Gastroesophageal sphincter (tissue), 4 donors: ENCODE measurements around the gene ILK. TPM values are rescaled to one million over a fixed set of nuclear protein-coding genes. Genes with fewer than 3 reads are reported as not detected.

Experiments used
- ATAC-seq: fragments of 150-250 bp; one replicate; pipeline ENCODE4 v1.9.1; 2016; ENCODE audit warnings: mild to moderate bottlenecking, moderate library complexity
- H3K27ac ChIP-seq, 4 donors: fragments of 200-600 bp; sonication (generic) in 3 of 4; 1 replicate in 3 of 4; 2 replicates in 1 of 4; pipeline ENCODE4 v1.5.1; 2016 to 2019
- H3K27me3 ChIP-seq: fragments of 200-600 bp; sonication (generic); one replicate; pipeline ENCODE4 v1.5.1; 2019
- H3K36me3 ChIP-seq, 2 donors: fragments of 200-600 bp; sonication (generic); one replicate each; pipeline ENCODE4 v1.5.1; 2019; ENCODE audit warnings: control low read depth in 1 of 2
- H3K4me1 ChIP-seq, 3 donors: fragments of 200-600 bp; sonication (generic); 1 replicate in 2 of 3; 2 replicates in 1 of 3; pipeline ENCODE4 v1.5.1; 2016 to 2019; ENCODE audit warnings: control low read depth in 2 of 3
- H3K4me3 ChIP-seq, 2 donors: fragments of 200-600 bp; sonication (generic); one replicate each; pipeline ENCODE4 v1.5.1; 2019; ENCODE audit warnings: mild to moderate bottlenecking in 1 of 2, moderate library complexity in 1 of 2
- H3K9me3 ChIP-seq, 3 donors: fragments of 200-600 bp; sonication (generic); one replicate each; pipeline ENCODE4 v1.5.1; 2017 to 2019; ENCODE audit warnings: control low read depth in 2 of 3
- EP300 ChIP-seq: sonication (generic); formaldehyde crosslinking; IDR thresholded peaks from one replicate; pipeline ENCODE4 v1.6.1; 2017; ENCODE audit warnings: antibody characterized with exemption, mild to moderate bottlenecking
- POLR2A ChIP-seq, 2 donors: fragments of 450-650 bp; IDR thresholded peaks; one replicate each; pipeline ENCODE4 v1.6.1; 2017; ENCODE audit warnings: antibody characterized with exemption in 2 of 2, mild to moderate bottlenecking in 2 of 2, moderate library complexity in 1 of 2
- POLR2AphosphoS5 ChIP-seq: sonication (generic); formaldehyde crosslinking; IDR thresholded peaks from one replicate; pipeline ENCODE4 v1.6.1; 2017; ENCODE audit warnings: antibody characterized with exemption
- WGBS, 2 donors: methylation state at CpG; one replicate each; pipeline ENCODE4 v1.1.5; 2018; ENCODE audit warnings: low coverage in 1 of 2; 5-methylcytosine and 5-hydroxymethylcytosine counted together
- total RNA-seq, 4 donors: library from RNA; depleted of rRNA; stranded (reverse); fragments of >200 nt; gene quantifications; one replicate each; pipeline ENCODE4 v1.1.0, GENCODE V29; 2016
- TF ChIP-seq, protein P1 (sequence below), 4 experiments: fragments of 200-600 bp in 2 of 4; fragments of 450-650 bp in 2 of 4; sonication (generic) in 1 of 4; IDR thresholded peaks; one replicate each; pipeline ENCODE4 v1.5.1; 2017 to 2019; ENCODE audit warnings: antibody characterized with exemption in 4 of 4, mild to moderate bottlenecking in 2 of 4, moderate library complexity in 2 of 4

ILK gene
- total RNA-seq, 4 donors from 2014 or later, result 395 to 658 (median 466) TPM

- H3K4me1 ChIP-seq, result peaks cover 0 to under 1% (median 0%) of the 10 kb centered on the region in 3 donors
- TF ChIP-seq, protein P1, sequence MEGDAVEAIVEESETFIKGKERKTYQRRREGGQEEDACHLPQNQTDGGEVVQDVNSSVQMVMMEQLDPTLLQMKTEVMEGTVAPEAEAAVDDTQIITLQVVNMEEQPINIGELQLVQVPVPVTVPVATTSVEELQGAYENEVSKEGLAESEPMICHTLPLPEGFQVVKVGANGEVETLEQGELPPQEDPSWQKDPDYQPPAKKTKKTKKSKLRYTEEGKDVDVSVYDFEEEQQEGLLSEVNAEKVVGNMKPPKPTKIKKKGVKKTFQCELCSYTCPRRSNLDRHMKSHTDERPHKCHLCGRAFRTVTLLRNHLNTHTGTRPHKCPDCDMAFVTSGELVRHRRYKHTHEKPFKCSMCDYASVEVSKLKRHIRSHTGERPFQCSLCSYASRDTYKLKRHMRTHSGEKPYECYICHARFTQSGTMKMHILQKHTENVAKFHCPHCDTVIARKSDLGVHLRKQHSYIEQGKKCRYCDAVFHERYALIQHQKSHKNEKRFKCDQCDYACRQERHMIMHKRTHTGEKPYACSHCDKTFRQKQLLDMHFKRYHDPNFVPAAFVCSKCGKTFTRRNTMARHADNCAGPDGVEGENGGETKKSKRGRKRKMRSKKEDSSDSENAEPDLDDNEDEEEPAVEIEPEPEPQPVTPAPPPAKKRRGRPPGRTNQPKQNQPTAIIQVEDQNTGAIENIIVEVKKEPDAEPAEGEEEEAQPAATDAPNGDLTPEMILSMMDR (IDR thresholded peaks at IDR 0.05), result no peak
- no peak for TF ChIP-seq POLR2A (IDR thresholded peaks at IDR 0.05)
- no peak for TF ChIP-seq POLR2AphosphoS5
- TF ChIP-seq EP300, result no peak
- WGBS, 2 donors, result no CpG with 5 or more reads among the region's 12 CpGs
- no peaks in the 10 kb centered on the region for H3K27me3 ChIP-seq
- H3K27ac ChIP-seq, result no peak overlapping the region
- ATAC-seq, result no peak
- H3K4me3 ChIP-seq, result no peak overlapping the region
- peaks cover 0 to 80% of the 10 kb centered on the region in 2 donors for H3K36me3 ChIP-seq
- H3K9me3 ChIP-seq, result no peaks in the 10 kb centered on the region
Measured at GRCh38 chr11:6625156-6625831, 21.7 kb downstream of the ILK start.

DNA sequence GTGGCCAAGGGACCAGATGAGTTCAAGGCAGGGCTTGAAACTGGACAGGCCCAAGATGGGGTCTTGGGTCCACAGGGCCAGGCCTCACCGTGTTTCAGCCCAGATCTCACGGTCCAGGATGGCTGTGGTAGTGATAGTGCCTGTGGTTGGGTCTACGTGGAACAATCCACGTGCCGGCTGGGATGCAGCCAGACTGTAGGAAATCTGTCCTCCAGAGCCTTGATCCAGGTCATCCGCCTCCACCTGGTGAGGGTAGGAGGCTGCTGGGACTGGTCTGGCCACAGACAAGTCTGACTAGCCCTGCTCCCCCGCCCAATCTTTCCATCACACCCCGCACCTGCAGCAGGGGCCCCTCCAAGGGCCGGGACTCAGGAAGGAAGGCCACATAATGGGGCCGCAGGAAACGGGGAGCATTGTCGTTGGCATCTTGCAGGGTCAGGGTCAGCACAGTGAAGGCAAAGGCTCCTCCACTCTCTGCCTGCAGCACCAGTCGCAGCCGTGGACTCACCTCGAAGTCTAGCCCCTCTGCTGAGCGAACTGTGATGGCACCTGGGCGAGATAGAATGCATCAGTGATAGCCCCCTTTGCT lies 22.4 kb downstream of the ILK start:
- H3K36me3 ChIP-seq, result peaks cover 0 to 86% of the 10 kb centered on the region in 2 donors
- no peak overlapping the region for H3K4me3 ChIP-seq
- H3K27me3 ChIP-seq, result no peaks in the 10 kb centered on the region
- ATAC-seq, result no peak
- WGBS, 2 donors, result 80% methylated on average over 1 of the region's 17 CpGs; no CpG with 5 or more reads in 1 of the 2 donors
- H3K4me1 ChIP-seq, result no peaks in the 10 kb centered on the region
- TF ChIP-seq, protein P1 (IDR thresholded peaks at IDR 0.05), result no peak
- no peak overlapping the region for H3K27ac ChIP-seq
- no peaks in the 10 kb centered on the region for H3K9me3 ChIP-seq

DNA sequence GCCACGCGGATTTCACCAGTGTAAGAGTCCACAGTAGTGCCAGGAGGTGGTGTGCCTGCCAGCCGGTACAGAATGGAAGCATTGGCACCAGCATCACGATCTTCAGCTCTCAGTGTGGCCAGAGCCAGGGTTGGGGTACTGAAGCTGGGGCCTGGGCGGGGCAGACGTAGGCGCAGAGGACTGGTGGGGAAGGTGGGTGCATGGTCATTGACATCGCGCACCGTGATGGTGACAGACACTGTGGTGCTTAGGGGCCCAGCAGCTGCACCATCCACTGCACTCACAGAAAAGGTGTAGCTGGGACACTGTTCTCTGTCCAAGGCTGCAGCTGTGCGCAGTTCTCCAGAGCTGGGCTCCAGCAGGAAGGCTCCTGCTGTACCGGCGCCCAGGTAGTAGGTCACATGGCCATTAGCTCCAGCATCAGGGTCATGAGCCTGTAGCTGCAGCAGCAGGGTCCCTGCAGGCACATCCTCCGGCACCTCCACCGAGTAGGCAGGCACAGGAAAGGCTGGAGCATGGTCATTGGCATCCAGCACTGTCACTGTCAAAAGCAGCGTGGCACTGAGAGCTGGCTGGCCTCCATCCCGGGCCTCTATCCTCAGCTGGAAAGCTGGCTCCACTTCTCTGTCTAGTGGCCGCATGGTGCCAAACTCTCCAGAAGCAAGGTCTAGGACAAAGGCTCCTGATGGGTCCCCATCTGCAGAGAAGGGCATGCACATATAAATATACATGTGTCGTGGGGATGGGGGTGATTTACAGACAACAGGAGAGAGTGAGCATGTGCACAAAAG lies 23.6 kb downstream of the ILK start:
- Histone ChIP-seq H3K9me3 (no peaks in the 10 kb centered on the region), H3K36me3 (peaks cover 0 to 99% of the 10 kb centered on the region in 2 donors), H3K4me3 (no peak overlapping the region), H3K27ac (no peak overlapping the region), H3K27me3 (no peaks in the 10 kb centered on the region), H3K4me1 (no peaks in the 10 kb centered on the region)
- 60 to 68% methylated on average over 1 to 6 of the region's 19 CpGs for WGBS, 2 donors
- no peak for TF ChIP-seq EP300
- TF ChIP-seq POLR2A (IDR thresholded peaks at IDR 0.05), result no peak
- TF ChIP-seq POLR2AphosphoS5, result no peak
- TF ChIP-seq, protein P1 (IDR thresholded peaks at IDR 0.05), result no peak
- ATAC-seq, result no peak

GRCh38 chr11:6627762-6628241 lies 24.2 kb downstream of the ILK start:
- TF ChIP-seq, protein P1 (IDR thresholded peaks at IDR 0.05), result no peak
- TF ChIP-seq POLR2A (IDR thresholded peaks at IDR 0.05), result no peak
- TF ChIP-seq POLR2AphosphoS5, result no peak
- TF ChIP-seq EP300, result no peak
- H3K9me3 ChIP-seq, result no peaks in the 10 kb centered on the region
- H3K4me3 ChIP-seq, result no peak overlapping the region
- H3K27ac ChIP-seq, result no peak overlapping the region
- ATAC-seq, result no peak
- peaks cover 0 to 100% of the 10 kb centered on the region in 2 donors for H3K36me3 ChIP-seq
- H3K4me1 ChIP-seq, result no peaks in the 10 kb centered on the region
- H3K27me3 ChIP-seq, result no peaks in the 10 kb centered on the region
- 61 to 64% methylated on average over 2 of the region's 2 CpGs for WGBS, 2 donors
